ENCODE data around the gene ERC1.
"Not testable (repeated sequence)": the region's sequence is repeated elsewhere in the genome, so short reads cannot be mapped to it uniquely, and the experiment has no call there.

ERC1 gene

DNA sequence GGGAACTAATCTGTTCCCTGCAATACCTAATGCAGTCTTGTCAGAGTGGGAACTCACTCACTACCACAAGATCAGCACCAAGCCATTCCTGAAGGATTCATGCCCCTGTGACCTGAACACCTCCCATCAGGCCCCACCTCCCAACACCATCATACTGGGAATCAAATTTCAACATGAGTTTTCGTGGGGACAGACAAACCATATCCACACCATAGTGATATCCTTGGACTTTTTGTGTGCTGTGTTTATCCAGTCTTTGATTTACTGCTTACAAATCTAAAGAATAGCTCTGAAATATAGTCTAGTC is 359.9 kb downstream of the ERC1 start:
- no peak for DNase-seq (ENCODE audit: low read depth in 2 of 2)

DNA sequence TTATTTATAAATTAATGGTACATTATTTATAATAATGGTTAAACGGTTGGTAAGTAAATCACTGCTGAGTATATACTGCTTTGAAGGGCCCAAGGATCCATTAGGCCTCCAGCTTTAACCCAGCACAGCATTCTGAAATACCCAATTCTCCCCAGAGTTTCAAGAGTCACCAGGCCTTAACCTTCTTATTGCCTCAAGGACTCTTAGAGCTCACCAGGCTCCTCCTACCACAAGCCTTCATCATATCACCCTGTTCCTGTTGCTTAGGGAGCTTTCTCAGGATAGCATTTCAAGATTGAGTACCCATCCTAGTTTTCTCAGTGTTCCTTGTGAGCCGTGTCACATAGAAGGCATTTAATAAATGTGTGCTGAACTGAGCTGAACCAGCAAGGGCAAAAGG is 360.9 kb downstream of the ERC1 start:
- DNase-seq (ENCODE audit: low read depth in 2 of 2) = no peak

DNA sequence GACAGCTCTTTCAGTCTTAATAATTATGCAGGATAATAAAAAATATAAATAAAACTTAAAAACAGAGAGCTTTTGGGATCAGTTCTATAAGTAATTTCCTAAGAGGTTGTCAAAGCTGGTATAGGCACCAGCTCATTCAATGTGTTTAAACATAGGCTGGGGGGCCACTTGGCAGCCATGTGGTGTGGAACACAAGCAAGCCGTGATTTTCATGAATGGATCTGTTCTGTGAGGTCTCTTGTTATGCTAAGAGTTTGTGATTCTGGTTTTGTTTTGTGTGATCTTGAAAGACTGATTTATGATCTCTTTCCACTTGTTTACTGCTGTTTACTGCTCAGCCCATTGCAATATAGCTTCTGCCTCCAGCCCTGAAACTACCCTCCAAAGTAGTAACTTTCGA is 362.4 kb downstream of the ERC1 start:
- no peak for DNase-seq (ENCODE audit: low read depth in 2 of 2)

DNA sequence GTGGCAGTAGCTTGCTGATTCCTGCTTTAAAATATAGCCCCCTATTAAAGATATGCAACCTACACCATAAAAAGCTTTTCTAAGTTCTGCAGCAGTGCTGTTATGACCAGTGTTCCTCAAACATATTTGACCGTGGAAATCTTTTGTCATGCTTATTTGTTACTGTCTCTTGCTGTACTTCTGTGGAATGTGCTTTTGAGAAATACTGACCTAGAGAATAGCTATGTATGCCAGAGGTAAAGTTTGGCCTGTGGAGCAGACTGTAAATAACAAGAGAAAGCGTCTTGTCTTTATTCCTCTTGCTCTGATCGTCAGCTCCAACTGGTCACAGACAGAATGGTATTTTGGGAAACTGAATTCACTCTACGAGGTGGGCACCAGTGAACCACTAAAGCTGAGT is 364.4 kb downstream of the ERC1 start:
- no peak for DNase-seq (ENCODE audit: low read depth in 2 of 2)

DNA sequence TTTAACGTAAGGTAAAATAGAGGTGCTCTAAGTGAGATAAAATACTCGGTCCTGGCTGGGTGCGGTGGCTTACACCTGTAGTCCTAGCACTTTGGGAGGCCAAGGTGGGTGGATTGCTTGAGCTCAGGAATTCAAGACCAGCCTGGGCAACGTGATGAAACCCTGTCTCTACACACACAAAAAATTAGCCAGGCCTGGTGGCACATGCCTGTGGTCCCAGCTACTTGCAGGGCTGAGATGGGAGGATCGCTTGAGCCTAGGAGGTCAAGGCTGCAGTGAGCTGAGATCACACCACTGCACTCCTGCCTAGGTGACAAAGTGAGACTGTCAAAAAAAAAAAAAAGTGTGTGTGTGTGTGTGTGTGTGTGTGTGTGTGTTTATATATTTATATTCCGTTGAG is 364.8 kb downstream of the ERC1 start:
- DNase-seq (ENCODE audit: low read depth in 2 of 2) = not testable (repeated sequence)

DNA sequence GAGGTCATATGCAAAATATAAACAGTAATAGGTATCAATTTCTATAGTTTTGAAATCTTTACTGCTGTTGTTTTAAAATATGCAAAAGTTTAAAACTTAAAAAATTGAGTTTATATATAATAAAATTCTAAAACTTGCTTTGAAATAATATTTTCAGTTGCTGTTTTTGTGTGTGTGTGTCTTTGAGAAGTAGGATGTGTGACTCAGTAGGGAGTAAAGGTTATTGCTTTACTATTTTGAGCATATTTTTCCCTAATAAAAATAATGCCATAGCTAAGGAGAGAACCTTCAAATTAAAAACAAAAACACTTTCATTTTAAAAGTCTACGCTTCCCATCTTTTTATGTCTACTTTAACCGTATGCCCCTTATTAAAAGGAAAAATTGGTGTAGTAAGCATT is 365.3 kb downstream of the ERC1 start:
- DNase-seq (ENCODE audit: low read depth in 2 of 2) = no peak

DNA sequence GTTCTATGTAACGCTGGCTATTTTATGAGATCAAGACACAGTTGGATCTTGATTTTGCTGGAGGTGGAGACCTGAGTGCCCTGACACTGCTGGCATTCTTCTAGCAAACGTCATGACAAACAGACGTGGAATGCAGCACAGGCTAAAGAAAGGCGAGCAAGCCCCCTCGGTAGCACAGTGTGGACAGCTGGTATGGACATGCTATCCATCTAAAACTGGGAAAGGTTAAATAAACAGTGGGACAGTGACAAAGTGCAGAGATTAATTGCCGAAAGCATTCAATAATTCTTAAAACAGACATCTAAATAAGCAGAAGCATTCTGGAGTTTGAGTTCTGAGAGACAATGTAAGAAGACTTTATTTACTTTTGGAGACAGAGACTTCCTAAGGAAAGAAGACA is 366.1 kb downstream of the ERC1 start:
- DNase-seq (ENCODE audit: low read depth in 2 of 2) = no peak

DNA sequence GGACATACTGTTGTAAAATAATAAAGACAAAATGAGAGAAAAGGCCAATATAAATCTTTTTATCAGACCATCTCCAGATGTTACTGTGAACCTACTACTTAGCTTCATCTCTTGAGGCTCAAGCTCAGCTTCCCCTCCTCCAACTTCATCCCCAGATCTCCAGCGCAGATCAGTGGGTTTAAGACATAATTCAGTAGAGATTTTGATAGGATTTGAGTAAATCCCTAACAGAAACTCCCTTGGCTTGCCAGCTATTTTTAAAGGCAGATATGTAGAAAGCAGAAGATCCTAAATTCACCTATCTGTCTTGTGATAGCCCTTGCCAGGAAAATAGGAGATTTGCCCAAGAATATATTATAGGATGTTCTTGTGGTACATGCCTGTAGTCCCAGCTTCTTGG is 366.7 kb downstream of the ERC1 start:
- no peak for DNase-seq (ENCODE audit: low read depth in 2 of 2)

DNA sequence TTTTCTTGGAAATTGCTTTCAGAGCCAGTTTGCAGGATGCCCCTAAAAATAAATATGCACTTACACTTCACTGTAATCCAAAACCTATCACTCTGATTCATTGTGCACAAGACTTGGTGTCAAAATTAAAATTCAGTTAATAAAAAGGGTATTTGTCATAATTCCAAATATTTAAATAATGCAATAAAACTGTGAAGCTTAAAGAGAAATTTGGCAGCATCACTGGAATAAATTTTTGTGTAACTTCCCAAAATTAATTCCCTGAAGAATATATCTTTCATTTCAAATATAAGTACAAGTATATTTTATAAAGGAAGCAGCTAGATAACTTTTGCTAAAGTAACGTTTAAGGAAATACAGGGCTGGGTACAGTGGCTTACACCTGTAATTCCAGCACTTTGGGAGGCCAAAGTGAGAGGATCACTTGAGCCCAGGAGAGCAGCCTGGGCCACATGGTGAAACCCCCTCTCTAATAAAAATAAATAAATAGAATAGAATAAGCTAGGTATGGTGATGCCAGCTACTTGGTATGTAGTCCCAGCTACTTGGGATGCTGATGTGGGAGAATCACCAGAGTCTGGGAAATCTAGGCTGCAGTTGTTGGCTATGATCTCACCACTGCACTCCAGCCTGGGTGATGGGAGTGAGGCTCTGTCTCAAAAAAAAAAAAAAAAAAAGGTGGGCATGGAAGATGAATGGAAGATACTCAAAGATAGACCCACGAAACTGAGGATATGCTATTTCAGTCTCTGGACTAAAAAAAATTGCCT is 369.6 kb downstream of the ERC1 start:
- DNase-seq (ENCODE audit: low read depth in 2 of 2) = no peak

DNA sequence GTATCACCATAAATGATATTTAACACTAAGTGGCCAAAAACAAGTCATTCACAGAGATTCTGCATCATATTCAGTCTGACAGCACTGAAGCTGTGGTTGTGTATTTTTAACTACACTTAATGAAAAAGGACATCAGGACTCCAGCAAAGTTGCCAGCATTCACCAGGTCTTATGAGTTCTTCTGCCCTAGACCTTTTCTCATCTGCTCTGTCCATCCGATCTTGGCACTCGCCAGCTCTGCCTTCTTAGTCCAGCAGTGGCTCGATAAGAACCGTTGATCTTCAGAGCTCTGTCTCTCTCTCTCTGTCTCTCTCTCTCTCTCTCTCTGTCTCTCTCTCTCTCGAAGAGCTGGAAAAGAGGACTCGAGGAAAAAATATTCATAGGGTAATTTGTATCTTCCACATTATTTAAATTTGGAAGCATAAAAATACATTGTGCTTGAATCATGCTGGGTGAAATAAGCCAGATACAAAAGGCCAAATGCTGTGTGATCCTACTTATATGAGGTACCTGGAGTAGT is 371.2 kb downstream of the ERC1 start:
- DNase-seq (ENCODE audit: low read depth in 2 of 2) = no peak

DNA sequence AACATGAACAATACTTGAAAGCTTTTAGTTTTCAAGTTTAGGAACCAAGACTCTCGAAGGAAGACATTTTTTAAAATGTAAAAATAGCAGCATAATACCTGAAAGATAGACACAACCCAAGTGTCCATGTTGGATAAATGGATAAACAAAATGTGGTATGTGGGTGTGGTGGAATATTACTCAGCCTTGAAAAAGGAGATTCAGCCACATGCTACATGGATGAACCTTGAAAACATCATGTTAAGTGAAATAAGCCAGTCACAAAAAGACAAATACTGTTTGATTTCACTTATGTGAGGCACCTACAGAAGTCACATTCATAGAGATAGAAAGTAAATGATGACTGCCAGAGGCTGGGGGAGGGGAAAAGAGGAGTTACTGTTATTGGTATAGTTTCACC is 374.7 kb downstream of the ERC1 start:
- no peak for DNase-seq (ENCODE audit: low read depth in 2 of 2)

DNA sequence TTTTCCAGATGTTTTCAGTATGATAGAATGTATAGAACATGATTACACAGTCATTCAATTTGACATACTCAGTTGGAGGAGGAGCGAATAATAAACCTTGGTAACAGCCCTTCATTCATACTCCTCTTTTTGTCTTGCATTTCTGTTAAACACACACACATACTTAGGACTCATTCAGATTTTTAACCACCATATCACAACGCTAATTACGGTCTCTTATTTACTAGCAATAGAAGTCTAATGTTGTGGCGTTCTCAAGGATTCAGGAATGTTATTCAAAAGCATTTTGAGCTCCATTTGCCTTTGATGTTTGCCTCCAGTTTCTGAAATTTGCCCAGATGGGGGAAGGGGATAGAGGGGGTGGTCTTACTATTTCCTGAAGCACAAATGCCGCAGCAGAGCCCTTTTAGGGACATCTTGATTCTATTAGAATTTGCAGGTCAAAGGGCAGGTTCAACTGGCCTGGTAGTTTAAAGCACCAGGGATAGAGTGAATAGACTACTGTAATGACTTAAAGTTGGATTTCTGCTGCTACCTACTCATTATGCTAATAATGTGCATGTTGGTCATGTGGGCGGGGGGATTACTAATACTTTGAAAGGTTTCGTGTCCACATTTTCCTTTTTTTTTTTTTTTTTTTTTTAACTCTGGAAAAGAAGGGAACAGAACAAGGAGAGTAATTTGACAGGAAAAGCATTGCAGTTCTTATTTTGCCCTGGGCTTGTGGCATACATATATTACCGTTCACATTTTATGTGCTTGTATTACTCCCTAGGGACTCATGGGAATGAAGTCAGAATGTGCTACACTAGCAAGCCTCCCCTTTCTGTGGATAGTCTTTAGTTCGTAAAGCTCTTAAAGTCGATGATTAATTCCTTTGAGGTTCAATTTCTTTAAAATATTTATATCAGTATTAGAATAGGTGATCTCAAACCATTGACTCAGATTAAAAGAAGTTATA is 376.6 kb downstream of the ERC1 start:
- DNase-seq (ENCODE audit: low read depth in 2 of 2) = no peak

DNA sequence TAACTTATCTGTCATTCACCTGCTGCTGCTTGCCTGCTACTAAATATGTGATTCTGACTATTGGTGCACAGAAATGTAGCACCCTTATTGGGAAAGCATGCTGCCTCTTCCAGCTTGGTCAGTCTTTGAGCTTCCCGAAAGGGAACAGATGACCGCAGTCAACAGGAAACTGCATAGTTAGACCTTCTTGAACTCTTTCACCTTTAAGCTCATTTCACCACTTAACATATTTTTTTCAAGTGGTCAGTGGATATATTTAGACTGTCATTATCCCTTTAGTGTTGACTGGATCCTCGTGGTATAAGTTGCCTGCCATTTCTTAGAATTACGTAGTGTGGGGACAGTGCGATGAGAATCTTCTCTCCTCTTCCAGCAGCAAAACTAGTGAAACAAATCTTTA is 378.4 kb downstream of the ERC1 start:
- DNase-seq (ENCODE audit: low read depth in 2 of 2) = no peak

DNA sequence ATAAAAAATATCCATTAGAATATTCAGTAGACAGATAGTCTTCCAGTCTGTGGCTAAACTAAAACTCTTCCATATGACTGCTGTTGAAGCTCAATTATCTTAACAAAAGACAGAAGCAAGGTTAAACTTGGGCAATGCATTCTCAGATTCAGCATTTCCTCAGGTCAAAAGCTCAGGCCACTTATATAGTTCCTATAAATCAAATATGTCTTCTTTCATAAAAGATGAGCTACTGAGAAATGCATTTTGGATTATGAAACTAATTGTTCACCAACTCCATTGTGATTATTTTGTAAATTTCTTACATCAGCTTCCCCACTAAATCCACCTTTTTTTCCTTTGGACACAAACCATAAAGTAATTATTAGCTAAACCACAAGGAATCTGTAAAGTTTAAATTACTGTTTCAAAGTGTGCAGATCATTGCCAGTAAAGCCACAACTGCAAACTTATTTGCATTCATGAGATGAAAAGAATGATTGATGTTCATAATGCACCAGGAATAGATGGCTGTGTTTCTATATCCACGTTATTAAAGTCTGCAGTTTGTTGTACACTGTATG is 379.0 kb downstream of the ERC1 start:
- no peak for DNase-seq (ENCODE audit: low read depth in 2 of 2)

DNA sequence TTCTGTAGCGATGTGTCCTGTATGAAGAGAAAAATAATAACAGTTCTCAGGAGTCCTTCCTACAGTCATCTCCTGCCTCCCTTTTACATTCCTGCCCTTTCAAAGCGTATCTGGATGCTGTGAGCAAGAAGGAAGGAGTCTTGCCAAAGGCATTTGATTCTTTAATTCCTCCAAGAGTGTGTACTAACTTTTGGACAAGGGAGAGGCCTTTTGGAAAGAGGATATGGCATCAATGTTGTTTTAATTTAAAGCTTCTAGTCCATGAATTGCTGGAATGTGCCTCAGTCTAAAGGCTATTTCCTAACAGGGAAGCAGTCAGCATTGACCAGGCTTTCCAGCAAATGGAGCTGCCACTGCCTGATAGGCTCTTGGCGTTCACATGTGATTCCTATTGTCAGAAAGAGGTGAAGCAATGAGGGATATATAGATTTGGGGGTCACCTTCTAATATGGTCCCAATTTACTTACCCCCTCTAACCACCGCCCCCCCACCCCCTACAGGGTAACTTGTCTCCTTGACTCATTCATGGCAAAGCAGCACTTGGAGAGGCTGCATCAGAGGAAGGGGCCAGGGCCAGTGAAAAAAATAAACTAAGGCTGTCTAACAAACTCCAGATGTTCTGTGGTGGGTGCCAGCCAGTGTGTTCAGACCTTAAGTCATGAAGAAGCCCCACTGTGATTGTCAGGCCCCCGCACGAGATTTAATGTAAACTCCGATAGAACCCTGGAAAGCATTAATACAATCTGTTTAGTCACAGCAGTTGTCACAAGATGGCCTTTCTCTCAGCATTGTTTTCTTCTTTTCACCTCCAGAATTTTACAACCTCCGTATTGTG is 383.1 kb downstream of the ERC1 start:
- no peak for DNase-seq (ENCODE audit: low read depth in 2 of 2)

DNA sequence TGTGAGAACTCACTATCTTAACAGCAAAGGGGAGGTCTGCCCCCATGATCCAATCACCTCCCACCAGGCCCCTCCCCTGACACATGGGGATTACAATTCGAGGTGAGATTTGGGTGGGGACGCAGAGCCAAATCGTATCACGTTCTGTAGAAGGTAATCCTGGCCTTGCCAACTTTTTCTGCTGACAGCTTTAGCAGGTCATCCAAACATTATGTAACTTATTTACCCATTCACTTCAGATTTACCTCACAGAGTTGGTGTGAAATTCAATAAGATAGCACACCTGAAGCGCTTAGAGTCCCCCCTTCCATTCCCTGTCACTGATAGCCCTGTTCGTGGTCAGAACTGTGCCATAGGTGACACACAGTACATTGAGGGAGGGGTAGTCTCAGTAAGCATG is 384.3 kb downstream of the ERC1 start:
- DNase-seq (ENCODE audit: low read depth in 2 of 2) = no peak

DNA sequence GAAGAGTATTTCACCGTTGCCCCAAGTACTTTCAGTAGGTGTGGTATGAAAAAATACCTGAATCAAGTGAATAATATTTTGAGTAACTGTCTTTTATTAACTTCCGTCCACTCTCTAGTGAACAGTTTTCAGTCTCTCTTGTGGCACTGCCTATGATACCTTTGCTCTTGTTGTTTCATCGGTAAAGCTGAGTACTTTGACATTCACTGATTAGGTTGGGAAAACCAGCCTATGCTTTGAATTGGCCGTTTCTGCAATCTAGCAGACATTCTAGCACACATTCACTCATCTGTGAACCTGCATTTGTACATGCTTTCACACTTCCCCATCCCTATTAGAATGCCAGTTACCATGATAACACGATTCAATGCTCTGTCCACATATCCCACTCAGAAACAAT is 386.1 kb downstream of the ERC1 start:
- no peak for DNase-seq (ENCODE audit: low read depth in 2 of 2)

DNA sequence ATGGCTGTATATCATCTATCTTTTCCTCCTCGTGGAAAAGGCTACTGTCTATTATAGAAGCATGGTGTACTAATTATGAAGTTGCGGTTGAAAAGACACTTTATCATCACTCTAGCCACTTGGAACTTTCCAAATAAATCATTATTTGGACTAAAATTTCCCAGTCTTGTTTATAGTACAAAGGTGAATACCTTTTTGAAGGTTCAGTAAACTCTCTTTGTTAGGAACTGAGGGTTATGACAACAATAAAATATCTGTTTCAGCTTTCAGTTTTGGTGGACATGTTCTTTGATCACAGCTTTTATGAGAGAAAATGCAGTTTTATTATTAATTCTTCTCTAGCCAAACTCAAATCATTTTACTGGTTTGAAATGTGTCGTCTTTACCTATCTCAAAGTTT is 386.7 kb downstream of the ERC1 start:
- no peak for DNase-seq (ENCODE audit: low read depth in 2 of 2)

DNA sequence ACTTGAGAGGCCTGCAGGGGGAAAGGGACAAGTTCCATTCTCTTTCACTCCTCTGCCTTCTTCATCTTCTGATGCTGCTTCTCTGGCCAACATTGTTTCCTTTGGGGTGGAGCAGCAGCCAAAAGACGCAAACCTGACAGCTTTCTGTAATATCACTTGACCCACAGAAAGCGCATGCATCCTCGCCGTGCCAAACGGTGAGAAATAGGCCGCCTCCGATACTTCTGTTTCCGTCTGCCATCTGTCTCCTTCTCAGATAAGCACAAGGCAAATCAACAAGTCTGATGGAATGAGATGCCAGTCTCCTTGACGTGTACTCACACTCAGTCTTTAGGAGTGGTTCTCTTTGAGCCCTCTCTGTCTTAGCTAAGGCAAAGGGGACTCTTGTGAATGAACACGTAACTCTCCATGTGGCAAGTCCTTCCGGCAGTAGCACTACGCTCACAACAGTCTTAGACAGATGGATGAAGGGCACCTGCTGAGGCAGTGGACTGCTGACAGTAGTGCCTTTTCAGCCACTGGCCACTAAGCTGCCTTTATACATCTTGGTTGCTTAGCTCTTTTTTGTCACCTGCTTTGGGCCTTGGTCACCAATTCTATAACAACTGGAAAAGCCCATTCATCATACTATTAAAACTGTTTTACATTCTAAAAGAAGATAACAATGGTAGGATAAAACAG is 389.3 kb downstream of the ERC1 start:
- no peak for DNase-seq (ENCODE audit: low read depth in 2 of 2)

DNA sequence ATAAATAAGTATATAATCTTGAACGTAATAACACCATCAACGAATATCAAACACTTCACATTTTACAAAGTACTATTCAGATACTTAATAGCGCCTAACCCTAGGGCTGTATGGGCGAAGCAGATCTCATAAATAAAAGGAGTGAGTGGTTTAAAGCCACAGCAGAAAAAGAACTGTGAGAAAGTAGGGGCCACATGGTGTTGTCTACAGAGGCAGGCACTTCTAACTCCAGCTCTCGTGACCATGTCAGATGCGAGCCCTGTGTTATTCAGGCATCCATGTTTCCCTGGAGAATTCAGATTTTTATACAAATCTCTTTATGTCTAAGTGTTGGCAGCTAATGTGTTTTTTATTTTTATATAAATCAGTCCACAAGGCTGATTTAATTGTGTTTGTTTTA is 391.1 kb downstream of the ERC1 start:
- no peak for DNase-seq (ENCODE audit: low read depth in 2 of 2)

DNA sequence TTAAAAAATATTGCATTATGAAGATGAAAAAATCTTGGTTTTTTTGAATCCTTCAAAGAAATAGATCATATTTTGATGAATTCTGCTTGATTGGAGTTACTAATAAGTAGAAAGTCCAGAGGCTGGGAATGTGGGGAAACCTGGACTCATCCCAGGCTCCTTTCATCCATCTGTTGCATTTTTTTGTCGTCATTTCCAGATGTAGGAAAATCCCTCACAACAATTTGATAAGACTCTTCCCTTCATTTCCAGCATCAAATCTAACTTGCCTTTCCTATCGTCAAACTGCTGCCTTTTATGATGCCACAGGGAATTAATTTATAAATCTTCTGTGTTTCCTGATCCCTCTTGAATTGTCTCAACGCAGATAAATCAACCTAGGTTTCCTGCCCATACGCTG is 391.8 kb downstream of the ERC1 start:
- DNase-seq (ENCODE audit: low read depth in 2 of 2) = no peak
